Sigmoid colon (tissue), 4 donors: Measurements from ENCODE around the gene CDC34.

Source experiments
- EP300 ChIP-seq, 4 donors: sonication (generic); formaldehyde crosslinking; IDR thresholded peaks; one replicate each; pipeline ENCODE4 v1.6.1; 2017; ENCODE audit warnings: antibody characterized with exemption in 4 of 4
- POLR2A ChIP-seq, 2 donors: fragments of 450-650 bp; IDR thresholded peaks; one replicate each; pipeline ENCODE4 v1.6.1; 2016; ENCODE audit warnings: antibody characterized with exemption in 2 of 2, mild to moderate bottlenecking in 2 of 2, moderate library complexity in 2 of 2
- POLR2AphosphoS5 ChIP-seq, 4 donors: sonication (generic); formaldehyde crosslinking; IDR thresholded peaks; one replicate each; pipeline ENCODE4 v1.6.1; 2017; ENCODE audit warnings: antibody characterized with exemption in 4 of 4
- TF ChIP-seq, protein P1 (sequence below), 4 experiments: fragments of 450-650 bp in 3 of 4; fragments of 200-600 bp in 1 of 4; IDR thresholded peaks; one replicate each; pipeline ENCODE4 v1.5.1; 2016 to 2019; ENCODE audit warnings: antibody characterized with exemption in 4 of 4, mild to moderate bottlenecking in 3 of 4, moderate library complexity in 2 of 4

DNA sequence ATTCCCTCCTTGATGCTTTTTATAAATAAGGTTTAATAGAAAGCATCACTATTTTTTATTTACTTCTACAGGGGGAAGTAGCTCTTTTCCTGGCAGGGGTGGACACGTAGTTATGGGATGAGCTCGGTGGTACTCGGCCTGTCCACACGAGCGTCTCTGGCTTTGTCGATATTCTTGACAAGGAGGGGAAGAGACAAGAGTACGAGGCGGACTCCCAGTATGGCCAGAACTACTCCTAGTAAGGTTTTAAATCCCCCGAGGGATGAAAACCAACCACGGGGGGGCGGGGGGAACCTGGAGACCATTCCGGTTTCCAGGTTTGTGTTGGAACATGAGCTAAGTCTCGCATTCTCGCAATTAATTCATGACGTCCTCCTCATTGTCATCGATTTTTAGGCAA lies 35.3 kb downstream of the CDC34 start:
- TF ChIP-seq, protein P1, sequence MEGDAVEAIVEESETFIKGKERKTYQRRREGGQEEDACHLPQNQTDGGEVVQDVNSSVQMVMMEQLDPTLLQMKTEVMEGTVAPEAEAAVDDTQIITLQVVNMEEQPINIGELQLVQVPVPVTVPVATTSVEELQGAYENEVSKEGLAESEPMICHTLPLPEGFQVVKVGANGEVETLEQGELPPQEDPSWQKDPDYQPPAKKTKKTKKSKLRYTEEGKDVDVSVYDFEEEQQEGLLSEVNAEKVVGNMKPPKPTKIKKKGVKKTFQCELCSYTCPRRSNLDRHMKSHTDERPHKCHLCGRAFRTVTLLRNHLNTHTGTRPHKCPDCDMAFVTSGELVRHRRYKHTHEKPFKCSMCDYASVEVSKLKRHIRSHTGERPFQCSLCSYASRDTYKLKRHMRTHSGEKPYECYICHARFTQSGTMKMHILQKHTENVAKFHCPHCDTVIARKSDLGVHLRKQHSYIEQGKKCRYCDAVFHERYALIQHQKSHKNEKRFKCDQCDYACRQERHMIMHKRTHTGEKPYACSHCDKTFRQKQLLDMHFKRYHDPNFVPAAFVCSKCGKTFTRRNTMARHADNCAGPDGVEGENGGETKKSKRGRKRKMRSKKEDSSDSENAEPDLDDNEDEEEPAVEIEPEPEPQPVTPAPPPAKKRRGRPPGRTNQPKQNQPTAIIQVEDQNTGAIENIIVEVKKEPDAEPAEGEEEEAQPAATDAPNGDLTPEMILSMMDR (IDR thresholded peaks at IDR 0.05) = no peak
- TF ChIP-seq POLR2AphosphoS5 (IDR thresholded peaks at IDR 0.05) = no peak
- TF ChIP-seq POLR2A (IDR thresholded peaks at IDR 0.05) = no peak
- TF ChIP-seq EP300 (IDR thresholded peaks at IDR 0.05) = no peak
